ENCODE measurements around the gene AHCYL1. TPM values are rescaled to one million over a fixed set of nuclear protein-coding genes. Genes with fewer than 3 reads are reported as not detected.

AHCYL1 gene
- total RNA-seq, result 100 to 1,000 TPM in 1 of 4 donors, 10 to 100 TPM in 3; 77.0 to 112 (median 87.2) TPM

DNA sequence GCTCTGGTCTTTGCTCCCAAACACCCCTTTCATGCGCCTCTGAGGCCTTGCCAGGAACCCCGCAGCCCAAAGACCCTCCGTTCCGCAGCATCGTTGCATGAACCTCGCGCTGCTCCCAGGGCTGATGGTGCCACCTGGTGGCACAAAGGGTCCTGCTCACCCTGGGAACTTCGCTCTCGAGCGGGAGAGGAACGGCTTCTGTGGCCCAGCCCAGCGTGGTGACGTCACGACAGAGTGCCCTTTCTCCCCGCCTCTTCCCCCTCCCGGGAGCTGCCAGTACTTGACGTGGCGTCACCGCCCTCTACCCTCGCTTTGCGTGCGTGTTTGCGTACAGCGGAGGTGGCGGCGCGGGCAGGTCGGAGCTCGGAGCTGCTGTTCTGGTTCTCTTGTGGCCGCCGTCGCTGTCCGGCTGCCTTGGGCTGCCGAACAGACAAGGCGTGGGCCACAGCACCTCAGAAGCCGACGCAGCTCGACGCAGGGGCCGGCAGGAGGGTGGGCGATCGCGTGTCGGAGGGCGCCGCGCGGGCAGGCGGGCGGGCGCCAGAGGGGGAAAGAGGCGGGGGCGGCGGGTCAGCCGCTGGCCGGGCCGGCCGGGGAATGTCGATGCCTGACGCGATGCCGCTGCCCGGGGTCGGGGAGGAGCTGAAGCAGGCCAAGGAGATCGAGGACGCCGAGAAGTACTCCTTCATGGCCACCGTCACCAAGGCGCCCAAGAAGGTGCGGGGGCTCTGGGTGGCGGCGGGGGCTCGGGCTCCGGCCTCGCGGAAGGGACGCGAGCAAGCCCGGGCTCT is at the start of gene AHCYL1:
AHCYL1 (plus strand) TSS at position 310 of the 791 bp plus-strand sequence; CDS start at position 598, 288 bp downstream.
- TF ChIP-seq, protein P1, sequence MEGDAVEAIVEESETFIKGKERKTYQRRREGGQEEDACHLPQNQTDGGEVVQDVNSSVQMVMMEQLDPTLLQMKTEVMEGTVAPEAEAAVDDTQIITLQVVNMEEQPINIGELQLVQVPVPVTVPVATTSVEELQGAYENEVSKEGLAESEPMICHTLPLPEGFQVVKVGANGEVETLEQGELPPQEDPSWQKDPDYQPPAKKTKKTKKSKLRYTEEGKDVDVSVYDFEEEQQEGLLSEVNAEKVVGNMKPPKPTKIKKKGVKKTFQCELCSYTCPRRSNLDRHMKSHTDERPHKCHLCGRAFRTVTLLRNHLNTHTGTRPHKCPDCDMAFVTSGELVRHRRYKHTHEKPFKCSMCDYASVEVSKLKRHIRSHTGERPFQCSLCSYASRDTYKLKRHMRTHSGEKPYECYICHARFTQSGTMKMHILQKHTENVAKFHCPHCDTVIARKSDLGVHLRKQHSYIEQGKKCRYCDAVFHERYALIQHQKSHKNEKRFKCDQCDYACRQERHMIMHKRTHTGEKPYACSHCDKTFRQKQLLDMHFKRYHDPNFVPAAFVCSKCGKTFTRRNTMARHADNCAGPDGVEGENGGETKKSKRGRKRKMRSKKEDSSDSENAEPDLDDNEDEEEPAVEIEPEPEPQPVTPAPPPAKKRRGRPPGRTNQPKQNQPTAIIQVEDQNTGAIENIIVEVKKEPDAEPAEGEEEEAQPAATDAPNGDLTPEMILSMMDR (IDR thresholded peaks at IDR 0.05; ENCODE audit: low read depth), result no peak

DNA sequence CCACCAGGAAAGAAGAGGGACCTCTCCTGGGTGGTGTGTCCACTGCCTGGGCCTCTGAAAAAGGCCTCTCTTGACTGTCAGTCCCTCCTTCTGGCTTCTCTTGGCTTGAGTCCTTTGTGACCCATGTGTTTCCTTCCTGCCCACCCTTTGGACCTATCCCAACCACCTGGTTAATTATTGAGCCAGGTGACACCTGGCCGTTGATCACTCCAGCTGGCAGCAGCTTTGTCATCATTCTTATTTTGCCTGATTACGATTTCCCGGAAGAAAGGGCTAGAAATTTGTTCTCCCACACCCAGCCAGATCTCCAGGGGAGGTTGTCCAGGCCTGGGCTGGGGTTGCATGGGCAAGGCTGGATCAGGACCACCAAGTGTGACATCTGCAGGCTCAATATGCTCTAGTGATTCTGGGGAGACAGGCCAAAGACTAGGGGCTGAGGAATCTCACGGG is 49.1 kb upstream of the AHCYL1 start:
- TF ChIP-seq, protein P1 (IDR thresholded peaks at IDR 0.05; ENCODE audit: low read depth), result no peak

DNA sequence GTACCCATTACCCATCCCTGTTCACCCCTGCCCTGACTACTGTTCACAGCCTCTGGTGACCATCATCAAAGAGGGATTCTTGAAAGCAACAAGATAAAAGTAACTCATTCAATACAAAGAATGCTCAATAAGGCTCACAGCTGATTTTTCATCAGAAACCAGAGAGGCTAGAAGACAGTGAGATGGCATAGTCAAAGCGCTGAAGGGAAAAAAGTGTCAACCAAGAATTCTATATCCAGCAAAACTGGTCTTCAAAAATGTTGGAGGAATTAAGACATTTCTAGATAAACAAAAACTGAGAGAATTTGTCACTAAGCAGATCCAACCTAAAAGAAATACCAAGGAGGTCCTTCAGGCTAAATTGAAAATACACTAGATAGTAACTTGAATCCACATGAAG is 46.8 kb upstream of the AHCYL1 start:
- TF ChIP-seq, protein P1 (IDR thresholded peaks at IDR 0.05; ENCODE audit: low read depth), result no peak

DNA sequence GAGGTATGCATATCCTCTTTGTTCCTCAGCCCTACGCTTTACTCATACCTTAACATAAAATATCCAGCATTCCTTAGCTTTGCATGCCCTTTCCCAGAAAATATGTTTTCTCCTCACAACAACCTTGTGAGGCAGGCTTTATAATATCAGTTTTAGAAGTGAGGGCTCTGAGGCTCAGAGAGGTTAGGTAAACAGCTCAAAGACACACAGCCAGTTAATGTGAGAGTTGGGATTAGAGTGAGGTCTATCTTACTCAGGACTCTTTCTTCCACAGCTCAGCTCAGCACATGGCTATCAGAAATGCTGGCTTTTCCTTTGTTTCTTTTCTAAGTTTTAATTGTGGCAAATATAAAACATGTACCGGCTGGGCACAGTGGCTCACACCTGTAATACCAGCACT is 46.0 kb upstream of the AHCYL1 start:
- TF ChIP-seq, protein P1 (IDR thresholded peaks at IDR 0.05; ENCODE audit: low read depth), result no peak

DNA sequence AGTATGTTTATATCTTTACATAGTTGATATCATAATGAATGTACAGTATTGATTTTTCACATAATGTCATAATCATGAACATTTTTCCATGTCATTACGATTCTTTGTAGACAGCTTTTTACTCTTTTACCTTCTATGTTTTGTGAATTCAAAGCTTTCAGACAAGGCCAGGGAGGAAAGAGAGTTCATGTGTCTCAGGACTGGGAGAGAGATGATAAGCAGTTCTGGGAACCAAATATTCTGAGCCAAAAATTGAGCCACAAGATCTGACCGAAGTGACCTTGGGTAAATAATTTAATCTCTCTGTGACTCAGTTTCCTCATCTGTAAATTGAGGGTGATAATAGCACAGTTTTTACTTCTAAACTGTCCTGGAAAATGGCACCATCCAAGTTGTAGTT is 42.1 kb upstream of the AHCYL1 start:
- TF ChIP-seq, protein P1 (IDR thresholded peaks at IDR 0.05; ENCODE audit: low read depth), result no peak

DNA sequence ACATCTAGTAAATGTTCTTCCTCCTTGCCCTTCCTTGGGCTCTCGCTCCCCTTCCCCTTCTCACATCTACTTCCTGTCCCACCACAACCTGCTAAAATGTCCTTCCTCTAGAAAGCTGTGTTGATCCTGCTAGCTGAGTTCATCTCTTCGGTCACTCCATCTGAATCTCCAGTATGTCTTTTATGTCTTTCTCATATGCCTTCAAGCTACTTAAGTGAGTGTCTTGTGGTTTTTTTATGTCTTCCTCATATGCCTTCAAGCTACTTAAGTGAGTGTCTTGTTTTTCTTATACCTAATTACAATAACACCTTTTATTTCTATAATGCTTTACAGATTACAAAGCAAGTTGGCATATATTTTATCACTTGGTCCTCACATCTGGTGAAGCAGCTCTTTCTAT is 40.0 kb upstream of the AHCYL1 start:
- TF ChIP-seq, protein P1 (IDR thresholded peaks at IDR 0.05; ENCODE audit: low read depth), result no peak

DNA sequence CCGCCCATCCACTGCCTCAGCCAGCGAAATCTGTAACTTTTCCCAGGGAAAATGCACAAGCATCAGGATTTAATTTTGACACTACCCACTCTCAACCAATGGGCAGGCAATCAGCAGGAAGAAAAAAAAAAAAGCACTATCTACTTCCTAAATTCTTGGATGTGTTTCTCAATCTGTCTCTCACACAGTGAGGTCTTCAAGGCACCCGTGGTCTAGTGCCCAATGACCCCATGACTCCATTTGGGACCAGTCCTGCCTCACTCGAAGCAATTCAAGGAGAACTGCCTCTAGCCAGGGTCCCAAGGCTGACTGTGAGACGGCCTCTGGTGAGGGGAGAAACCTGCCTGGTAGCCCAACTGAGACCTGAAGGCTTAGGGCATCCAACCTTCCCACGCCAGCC is 38.1 kb upstream of the AHCYL1 start:
- TF ChIP-seq, protein P1 (IDR thresholded peaks at IDR 0.05; ENCODE audit: low read depth), result no peak

All from subcutaneous adipose tissue (tissue), 4 donors.